Measurements from ENCODE around the gene ZCCHC17.
"Not testable (repeated sequence)": the region's sequence is repeated elsewhere in the genome, so short reads cannot be mapped to it uniquely, and the experiment has no call there.

The ZCCHC17 gene

DNA sequence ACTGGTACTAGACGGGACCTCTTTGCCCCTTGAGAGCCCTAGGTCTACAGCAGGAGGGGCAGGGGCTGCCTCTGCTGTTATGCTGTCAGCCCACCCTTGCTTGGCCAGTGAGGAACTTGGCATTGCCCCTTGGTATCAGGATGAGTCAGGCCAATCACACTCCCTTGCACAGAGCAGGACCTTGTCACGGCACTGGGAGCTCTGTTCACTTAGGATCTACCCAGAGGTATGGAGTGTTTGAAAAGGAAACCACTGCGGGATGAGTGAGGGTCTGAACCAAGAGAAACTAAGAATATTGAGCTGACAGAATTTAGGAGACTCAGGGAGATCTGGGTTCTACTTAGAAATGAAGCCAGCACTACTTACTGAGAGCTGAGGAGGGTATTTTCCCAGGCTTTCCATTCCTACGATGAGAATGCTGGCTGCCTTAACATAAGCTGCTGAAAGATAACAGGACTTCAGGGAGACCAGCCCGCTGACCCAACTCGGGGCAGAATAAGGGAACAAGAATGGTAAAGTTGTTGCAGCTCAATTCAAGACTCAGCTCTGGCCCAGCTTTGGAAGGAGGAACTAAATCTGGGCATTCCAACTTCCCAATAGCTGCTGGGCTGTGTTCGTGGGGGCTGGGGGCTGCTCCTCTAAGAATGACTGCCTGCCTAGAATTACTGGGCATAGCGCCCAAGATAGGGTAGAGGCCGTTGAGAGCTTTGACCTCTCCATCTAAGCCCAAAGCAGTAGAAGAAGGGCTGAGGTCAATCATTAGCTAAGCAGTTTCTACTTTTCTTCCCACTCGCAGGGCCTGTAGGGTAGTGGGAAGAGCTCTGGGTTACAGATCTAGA lies 74.5 kb downstream of the ZCCHC17 start:
- FAIRE-seq: no peak

DNA sequence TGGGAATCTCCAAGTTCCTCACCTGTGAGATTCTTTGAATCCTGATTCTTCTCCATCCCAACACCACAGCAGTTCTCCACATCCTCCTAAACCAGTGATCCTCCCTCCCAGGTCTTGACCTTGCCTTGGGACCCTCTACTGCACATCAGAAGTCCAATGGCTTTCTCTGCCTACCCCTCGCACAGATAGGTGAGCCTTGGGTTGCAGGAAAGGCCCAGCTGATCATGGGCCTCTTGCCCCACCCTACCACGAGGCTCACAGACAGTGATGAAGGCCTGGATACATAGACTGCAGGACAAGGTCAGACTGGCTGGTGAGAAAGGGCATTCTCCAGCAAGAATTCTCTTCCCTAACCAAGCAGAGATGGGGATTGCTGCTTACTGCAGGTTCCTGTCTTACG lies 75.2 kb downstream of the ZCCHC17 start:
- no peak for FAIRE-seq

GRCh38 chr1:31372751-31373055 lies 75.9 kb downstream of the ZCCHC17 start:
- no peak for FAIRE-seq

DNA sequence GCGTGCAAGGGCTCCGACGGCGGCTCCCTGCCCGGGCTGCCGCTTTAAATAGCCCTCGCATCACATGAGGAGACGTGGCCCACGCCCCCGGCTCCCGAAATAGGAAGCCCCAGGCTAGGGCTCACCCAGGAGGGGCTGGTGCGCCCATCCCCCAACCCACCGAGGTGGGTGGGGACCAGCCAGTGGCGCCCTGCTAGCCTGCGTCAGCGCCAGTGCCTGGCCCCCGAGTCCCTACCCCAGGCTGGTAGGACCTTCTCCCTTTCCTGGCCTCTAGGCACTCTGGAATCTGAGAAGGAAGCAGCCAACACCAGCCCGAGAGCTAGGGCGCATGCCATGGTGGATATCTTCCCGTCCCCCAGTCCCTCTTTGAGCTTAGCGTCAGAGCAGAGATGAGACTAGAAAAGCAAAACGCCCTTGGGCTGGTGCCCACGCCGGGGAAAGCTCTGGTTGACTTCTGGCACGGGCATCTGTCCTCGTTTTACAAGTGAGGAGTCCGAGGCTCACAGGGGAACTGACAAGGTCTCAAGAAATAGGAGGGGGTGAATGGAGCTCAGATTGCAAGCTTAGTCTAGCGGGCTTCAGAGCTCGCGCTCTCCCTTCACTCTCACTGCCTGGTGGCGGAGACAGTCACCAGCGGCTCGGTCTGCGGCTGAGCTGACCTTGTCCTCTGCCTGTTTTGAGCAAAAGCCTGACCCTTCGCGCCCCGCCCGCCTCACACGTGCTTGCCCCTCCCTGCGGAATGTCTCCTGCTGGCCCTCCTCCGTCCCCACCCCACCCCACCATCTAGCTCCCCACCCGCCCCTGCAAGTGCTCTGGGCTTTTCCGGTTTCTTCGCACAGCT lies 76.4 kb downstream of the ZCCHC17 start, which contains the start of gene FABP3:
Gene FABP3 (minus strand): TSS at position 21 of the 841 bp plus-strand sequence. CDS start 62 bp downstream, outside the sequence.
- no peak for FAIRE-seq

- no peak for FAIRE-seq
These were observed 77.2 kb downstream of the ZCCHC17 start for GRCh38 chr1:31373897-31374486.

- FAIRE-seq: no peak
These were observed 77.8 kb downstream of the ZCCHC17 start for GRCh38 chr1:31374511-31375196.

DNA sequence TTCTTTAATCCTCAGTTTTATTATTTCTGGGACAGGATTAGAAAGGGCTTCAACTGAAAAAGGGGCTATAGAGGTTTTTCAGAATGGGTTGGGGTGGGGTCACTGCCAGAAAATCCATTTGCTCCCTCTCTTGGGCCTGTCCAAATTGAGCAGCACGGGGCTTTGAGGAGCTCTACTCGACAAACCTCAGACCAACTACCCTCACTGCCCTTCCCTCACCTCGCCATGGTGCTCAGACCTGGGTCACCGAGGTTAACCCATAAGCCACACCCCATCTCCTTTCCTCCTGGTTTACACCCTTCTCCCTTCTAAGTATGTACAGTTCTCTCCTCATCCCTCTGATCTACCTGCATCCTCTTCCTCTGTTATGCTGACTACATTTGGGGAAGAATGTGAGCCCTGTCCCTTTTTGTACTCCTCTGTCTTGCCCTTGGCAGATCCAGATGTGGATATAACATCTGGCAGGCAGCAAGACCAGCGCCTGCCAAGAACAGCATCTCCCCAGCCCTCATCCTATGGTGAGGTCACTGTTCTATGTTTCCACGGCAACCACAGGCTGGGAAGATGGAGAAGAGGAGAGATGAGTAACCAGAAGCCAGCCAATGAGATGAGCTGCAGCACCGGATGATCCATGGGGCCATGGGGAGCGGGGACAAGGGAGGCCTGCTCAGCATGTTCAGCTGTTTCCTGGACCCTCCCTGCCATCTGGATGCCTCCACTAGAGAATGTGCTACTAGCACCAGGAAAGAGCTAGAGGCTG lies 79.7 kb downstream of the ZCCHC17 start:
- FAIRE-seq: no peak

DNA sequence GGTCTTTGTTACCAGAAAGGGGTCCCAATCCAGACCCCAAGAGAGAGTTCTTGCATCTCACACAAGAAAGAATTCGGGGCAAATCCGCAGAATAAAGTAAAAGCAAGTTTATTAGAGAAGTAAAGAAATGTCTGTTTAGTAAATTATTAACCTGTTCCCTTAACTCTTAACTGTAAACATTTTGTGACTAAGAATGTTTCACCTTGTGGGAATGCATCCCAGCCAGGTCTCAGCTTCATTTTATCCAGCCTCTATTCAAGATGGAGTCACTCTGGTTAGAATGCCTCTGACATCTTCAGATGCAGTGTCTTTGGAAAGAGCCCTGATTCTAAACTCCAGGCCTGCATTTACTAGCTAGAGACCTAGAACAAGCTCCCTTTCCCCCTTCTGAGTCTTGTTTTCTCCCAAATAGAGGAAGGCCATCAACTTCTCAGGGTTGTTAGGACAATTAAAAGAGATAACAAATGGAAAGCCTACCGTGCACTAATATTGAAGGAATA lies 80.6 kb downstream of the ZCCHC17 start:
- FAIRE-seq: no peak

- FAIRE-seq: no peak
These were observed 81.2 kb downstream of the ZCCHC17 start for GRCh38 chr1:31378001-31378400.

DNA sequence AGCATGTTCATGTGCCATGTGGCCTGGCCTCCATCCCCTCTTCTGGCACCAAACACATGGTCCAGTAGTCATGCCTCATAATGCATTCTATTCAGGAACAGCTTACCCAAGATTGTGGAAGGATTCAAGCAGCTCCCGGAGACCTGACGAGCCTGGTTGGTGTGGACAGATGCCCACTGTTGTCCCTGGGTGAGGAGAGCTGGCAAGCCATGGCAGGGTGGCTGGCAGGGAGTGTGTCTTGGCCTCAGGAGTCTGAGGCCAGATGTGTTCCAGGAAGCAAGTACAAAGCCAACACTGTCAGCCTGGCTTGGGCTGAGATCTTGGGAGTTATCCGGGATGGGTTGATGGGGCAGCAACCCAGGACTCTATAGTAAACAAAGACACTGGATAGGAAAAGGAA lies 83.3 kb downstream of the ZCCHC17 start:
- no peak for FAIRE-seq

DNA sequence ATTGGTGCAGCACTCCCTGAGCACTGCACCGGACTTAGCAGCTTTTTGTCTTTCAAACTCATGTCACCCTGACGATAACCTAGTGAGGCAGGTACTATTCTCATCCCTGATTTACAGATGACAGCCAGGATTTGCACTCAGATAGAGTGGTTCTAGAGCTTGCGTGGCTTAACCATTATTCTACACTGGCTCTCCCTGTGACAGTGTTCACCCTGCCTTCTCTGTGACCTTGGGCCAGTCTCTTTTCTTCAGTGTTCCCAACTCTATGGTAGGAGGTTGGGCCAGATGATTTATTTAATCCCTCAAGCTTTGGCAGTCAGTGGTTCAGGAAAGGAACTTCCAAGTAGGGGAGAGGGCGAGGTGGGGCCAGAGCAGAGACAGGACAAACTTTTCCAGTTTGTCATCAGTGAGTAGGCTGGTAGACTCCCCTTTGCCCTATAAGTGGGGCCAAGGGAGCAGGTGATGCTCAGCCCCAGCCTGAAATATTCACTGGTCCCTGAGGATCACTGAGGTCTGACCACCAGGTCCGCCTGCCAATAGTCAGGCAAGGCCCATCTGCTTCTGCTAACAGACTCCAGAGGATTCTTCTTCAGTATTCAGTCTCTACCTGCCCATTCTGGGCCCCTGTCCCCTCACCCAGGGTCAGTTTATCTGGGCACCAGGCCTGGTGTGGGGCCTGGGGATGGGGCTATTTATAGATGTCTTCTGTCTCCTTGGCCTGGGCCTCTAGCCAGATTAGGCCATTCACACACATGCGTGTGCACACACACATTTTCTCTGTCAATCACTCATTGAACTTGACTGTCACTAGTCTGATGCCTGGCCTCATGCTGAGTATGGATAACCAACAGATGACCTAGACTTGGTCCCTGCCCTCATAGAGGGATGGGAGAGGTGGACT lies 84.8 kb downstream of the ZCCHC17 start:
- no peak for FAIRE-seq

DNA sequence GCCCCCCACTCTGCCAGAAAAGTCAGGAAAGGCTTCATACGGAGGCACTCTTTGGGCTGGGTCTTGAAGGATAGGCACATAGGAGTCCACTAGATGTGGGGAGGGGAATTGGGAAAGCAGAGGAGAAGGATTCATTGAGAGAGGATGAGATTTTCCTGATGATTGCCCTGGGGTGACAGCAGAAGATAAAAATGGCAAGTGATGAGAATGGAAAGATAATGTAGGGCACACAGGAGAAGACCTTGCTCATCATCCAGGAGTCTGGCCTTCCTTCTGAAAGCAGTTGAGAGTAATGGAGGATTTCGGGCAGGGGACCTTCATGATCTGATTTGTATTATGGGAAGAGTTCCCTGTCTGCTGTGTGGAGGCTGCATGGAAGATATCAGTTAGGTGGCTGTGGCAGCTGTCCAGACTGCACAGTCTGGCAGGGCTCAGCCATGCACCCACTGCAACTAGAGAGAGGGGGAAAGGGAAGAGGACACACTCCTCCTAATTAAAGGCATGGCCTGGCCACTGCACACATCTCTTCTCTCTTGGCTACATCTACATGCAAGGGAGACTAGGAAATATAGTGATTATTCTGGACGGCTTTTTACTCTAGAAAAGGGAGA lies 85.7 kb downstream of the ZCCHC17 start:
- no peak for FAIRE-seq

DNA sequence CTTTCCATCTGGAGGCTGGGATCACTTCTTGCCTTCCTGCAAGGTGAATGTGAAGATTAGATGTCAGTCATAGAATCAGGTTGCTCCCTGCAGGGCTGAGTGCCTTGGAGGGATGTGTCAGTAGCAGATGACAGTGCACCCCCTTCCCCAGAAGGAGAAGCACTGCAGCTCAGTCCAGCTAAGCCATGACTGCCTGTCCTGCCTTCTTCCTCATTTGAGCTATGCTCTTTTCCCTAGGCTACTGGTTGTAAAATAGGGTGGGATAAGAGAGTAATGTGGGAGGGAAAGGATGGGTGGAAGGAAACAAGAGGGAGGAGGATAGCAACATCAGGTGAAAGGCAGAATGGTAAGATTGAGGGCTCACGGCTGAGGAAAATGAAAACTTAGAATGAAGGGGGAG lies 87.1 kb downstream of the ZCCHC17 start:
- no peak for FAIRE-seq

DNA sequence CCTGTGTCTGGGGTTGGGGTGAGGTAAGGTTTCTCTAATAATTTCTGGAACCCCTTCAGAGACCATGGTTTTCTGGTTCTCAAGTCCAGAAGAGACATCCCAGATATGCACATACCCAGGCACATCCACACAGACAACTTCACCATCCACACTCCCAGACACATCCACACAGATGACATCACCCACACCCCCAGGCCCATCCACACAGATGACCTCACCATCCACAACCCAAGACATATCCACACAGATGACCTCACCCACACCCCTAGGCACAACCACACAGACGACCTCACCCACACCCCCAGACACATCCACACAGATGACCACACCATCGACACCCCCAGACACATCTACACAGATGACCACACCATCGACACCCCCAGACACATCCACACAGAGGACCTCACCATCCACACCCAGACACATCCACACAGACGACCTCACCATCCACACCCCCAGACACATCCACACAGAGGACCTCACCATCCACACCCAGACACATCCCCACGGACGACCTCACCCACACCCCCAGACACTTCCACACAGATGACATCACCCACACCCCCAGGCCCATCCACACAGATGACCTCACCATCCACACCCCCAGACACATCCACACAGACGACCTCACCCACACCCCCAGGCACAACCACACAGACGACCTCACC lies 89.9 kb downstream of the ZCCHC17 start:
- not testable (repeated sequence) for FAIRE-seq

DNA sequence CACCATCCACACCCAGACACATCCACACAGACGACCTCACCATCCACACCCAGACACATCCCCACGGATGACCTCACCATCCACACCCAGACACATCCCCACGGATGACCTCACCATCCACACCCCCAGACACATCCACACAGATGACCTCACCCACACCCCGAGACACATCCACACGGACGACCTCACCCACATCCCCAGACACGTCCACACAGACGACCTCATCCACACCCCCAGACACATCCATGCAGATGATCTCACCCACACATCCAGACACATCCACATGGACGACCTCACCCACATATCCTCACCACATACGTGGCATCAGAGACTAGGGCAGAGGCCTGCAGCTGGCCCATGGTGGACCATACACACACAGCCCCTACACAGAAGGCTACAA lies 90.8 kb downstream of the ZCCHC17 start:
- FAIRE-seq: no peak

- FAIRE-seq: no peak
These were observed 92.8 kb downstream of the ZCCHC17 start for GRCh38 chr1:31389616-31390015.

DNA sequence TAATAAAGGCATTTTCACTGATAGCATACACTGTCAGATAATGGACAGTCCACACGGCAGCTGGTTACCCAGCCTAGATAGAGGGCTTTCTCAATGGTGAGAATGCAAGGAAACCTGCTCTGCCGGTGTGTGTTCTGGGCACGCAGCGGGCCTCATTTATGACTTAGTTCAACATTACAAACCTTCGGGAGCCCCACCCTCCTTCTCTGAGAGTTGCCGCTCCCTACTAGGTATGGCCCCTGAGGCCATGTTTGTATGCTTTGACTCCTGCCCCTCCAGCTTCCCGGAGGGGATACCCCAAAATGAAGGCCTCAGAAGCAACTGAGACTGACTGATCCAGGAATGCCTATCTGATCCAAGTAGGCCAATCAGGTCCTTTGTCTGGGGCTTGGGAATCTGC lies 93.2 kb downstream of the ZCCHC17 start:
- no peak for FAIRE-seq

GRCh38 chr1:31393463-31393862 lies 96.6 kb downstream of the ZCCHC17 start:
- FAIRE-seq: no peak

GRCh38 chr1:31394584-31395193 lies 97.9 kb downstream of the ZCCHC17 start:
- FAIRE-seq: no peak

Measured in colon (tissue), 2 donors.